Sigmoid colon (tissue), 7 donors: Measurements from ENCODE around the gene BTBD6. TPM values are rescaled to one million over a fixed set of nuclear protein-coding genes. Genes with fewer than 3 reads are reported as not detected.

Source experiments
- DNase-seq: peaks from one replicate; pipeline ENCODE4 v3.0.0-alpha.2; 2019
- H3K27ac ChIP-seq, 4 donors: fragments of 200-600 bp; sonication (generic); one replicate each; pipeline ENCODE4 v1.5.1; 2016 to 2019; ENCODE audit warnings: mild to moderate bottlenecking in 1 of 4
- H3K27me3 ChIP-seq, 3 donors: fragments of 200-600 bp; sonication (generic); one replicate each; pipeline ENCODE4 v1.5.1; 2019; ENCODE audit warnings: mild to moderate bottlenecking in 1 of 3
- H3K36me3 ChIP-seq, 4 donors: fragments of 200-600 bp; sonication (generic); one replicate each; pipeline ENCODE4 v1.5.1; 2016 to 2019
- H3K4me1 ChIP-seq, 4 donors: fragments of 200-600 bp; sonication (generic); one replicate each; pipeline ENCODE4 v1.5.1; 2017 to 2019
- H3K4me3 ChIP-seq, 4 donors: fragments of 200-600 bp; sonication (generic); one replicate each; pipeline ENCODE4 v1.5.1; 2017 to 2019; ENCODE audit warnings: mild to moderate bottlenecking in 2 of 4, moderate library complexity in 1 of 4
- H3K9me3 ChIP-seq, 4 donors: fragments of 200-600 bp in 3 of 4; sonication (generic) in 3 of 4; one replicate each; pipeline versions ENCODE4 v1.5.1 to v1.6.1; 2013 to 2019
- CTCF ChIP-seq, 4 experiments: fragments of 450-650 bp in 3 of 4; fragments of 200-600 bp in 1 of 4; IDR thresholded peaks; one replicate each; pipeline ENCODE4 v1.5.1; 2016 to 2019; ENCODE audit warnings: antibody characterized with exemption in 4 of 4, mild to moderate bottlenecking in 3 of 4, moderate library complexity in 2 of 4
- EP300 ChIP-seq, 4 donors: sonication (generic); formaldehyde crosslinking; IDR thresholded peaks; one replicate each; pipeline ENCODE4 v1.6.1; 2017; ENCODE audit warnings: antibody characterized with exemption in 4 of 4
- POLR2A ChIP-seq, 2 donors: fragments of 450-650 bp; IDR thresholded peaks; one replicate each; pipeline ENCODE4 v1.6.1; 2016; ENCODE audit warnings: antibody characterized with exemption in 2 of 2, mild to moderate bottlenecking in 2 of 2, moderate library complexity in 2 of 2
- POLR2AphosphoS5 ChIP-seq, 4 donors: sonication (generic); formaldehyde crosslinking; IDR thresholded peaks; one replicate each; pipeline ENCODE4 v1.6.1; 2017; ENCODE audit warnings: antibody characterized with exemption in 4 of 4
- WGBS, 2 donors: extraction: QIAGEN DNeasy Blood & Tissue Kit; methylation state at CpG; one replicate each; pipeline ENCODE4 v1.1.7; 2013; 5-methylcytosine and 5-hydroxymethylcytosine counted together
- intact Hi-C: fragments of 100-400 bp; cut with DNase I; formaldehyde crosslinking; loops from one replicate; pipeline ENCODE4 v1.15.1; 2023
- polyA plus RNA-seq, 3 donors: library from polyadenylated mRNA; stranded (reverse); fragments of 200-250 nt; gene quantifications; one replicate each; pipeline ENCODE4 v1.2.3, GENCODE V29; 2013
- total RNA-seq, 4 donors: library from RNA; depleted of rRNA; stranded (reverse); fragments of >200 nt; gene quantifications; one replicate each; pipeline ENCODE4 v1.1.0, GENCODE V29; 2016
- donor health status: healthy with polysubstance abuse.
- donor health status: Bipolar disorder and iron deficiency.
- donor health status: healthy.

The BTBD6 gene
- total and polyA plus RNA-seq, 7 donors: 31.3 to 63.7 (median 42.5) TPM

DNA sequence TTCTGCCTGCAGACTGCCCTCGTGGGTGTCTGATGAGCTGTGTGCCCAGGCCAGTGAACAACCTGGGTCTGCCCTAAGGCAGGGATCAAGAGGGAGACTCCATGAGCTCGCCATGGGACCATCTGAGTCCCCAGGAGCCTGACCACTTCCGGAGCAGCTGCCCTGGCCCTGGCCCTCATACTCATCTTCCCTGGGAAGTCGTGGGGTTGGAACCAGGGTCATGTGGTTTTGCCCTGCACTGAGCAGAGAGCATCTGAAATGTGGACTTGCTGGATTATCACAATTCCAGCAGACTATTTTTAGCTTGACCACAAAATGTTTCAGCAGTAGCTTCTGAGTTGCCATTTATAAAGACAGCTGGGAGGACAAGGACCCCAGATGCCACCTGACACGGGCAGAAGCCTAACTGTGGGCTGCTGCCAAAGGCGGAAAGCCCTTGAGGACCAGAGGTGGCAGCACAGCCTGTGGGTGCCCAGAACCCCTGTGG lies 6.7 kb downstream of the BTBD6 start:
- H3K27ac ChIP-seq: no peak overlapping the region
- no peak for DNase-seq
- WGBS, 2 donors: 65 to 84% methylated on average over 6 of the region's 6 CpGs
- H3K9me3 ChIP-seq: no peaks in the 10 kb centered on the region
- TF ChIP-seq EP300 (IDR thresholded peaks at IDR 0.05) (no peak), POLR2AphosphoS5 (IDR thresholded peaks at IDR 0.05) (no peak), POLR2A (IDR thresholded peaks at IDR 0.05) (no peak), CTCF (IDR thresholded peaks at IDR 0.05) (no peak)
- H3K27me3 ChIP-seq: no peaks in the 10 kb centered on the region
- H3K4me1 ChIP-seq: peaks cover 0 to 7% (median 1%) of the 10 kb centered on the region in 4 donors
- peaks cover 0 to 47% (median 12%) of the 10 kb centered on the region in 4 donors for H3K36me3 ChIP-seq
- intact Hi-C loops: no loop called here
- no peak overlapping the region for H3K4me3 ChIP-seq

- H3K4me3 ChIP-seq: no peak overlapping the region
- H3K27me3 ChIP-seq: no peaks in the 10 kb centered on the region
- no peak for TF ChIP-seq POLR2A (IDR thresholded peaks at IDR 0.05)
- TF ChIP-seq CTCF (IDR thresholded peaks at IDR 0.05): no peak
- no peak for TF ChIP-seq EP300 (IDR thresholded peaks at IDR 0.05)
- TF ChIP-seq POLR2AphosphoS5 (IDR thresholded peaks at IDR 0.05): no peak
- no peaks in the 10 kb centered on the region for H3K4me1 ChIP-seq
- no peak overlapping the region for H3K27ac ChIP-seq
- no peak for DNase-seq
- 95 to 97% methylated on average over 19 of the region's 19 CpGs for WGBS, 2 donors
- intact Hi-C loops: no loop called here
- no peaks in the 10 kb centered on the region for H3K9me3 ChIP-seq
- H3K36me3 ChIP-seq: peaks cover 0 to 47% (median 8%) of the 10 kb centered on the region in 4 donors
These were observed 8.1 kb downstream of the BTBD6 start for GRCh38 chr14:105256292-105256960.

DNA sequence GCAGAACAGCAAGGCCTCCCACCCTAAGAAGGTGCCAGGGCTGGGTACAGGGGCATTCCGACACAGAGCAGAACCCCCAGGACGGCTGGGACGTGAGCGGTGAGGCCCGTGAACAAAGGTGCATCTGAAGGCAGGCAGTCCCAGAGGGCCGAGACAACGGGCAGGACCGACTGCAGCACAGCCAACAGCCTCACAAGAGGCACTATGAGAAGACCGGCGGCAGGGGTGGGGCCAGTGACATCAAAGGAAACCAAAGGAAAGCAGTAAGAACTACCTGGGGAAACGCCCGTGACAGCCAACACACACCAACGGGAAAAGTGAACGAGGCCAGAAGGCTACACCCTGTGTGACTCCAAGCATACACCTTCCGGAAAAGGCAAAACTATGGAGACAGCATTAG lies 9.1 kb downstream of the BTBD6 start:
- H3K27me3 ChIP-seq: no peaks in the 10 kb centered on the region
- H3K27ac ChIP-seq: no peak overlapping the region
- no peak for DNase-seq
- TF ChIP-seq EP300 (IDR thresholded peaks at IDR 0.05): no peak
- no peak for TF ChIP-seq CTCF (IDR thresholded peaks at IDR 0.05)
- TF ChIP-seq POLR2A (IDR thresholded peaks at IDR 0.05): no peak
- TF ChIP-seq POLR2AphosphoS5 (IDR thresholded peaks at IDR 0.05): no peak
- H3K4me3 ChIP-seq: no peak overlapping the region
- no peaks in the 10 kb centered on the region for H3K9me3 ChIP-seq
- intact Hi-C loops: no loop called here
- WGBS, 2 donors: 18 to 66% methylated on average over 15 of the region's 15 CpGs
- peaks cover 0 to 44% (median 7%) of the 10 kb centered on the region in 4 donors for H3K36me3 ChIP-seq
- no peaks in the 10 kb centered on the region for H3K4me1 ChIP-seq

DNA sequence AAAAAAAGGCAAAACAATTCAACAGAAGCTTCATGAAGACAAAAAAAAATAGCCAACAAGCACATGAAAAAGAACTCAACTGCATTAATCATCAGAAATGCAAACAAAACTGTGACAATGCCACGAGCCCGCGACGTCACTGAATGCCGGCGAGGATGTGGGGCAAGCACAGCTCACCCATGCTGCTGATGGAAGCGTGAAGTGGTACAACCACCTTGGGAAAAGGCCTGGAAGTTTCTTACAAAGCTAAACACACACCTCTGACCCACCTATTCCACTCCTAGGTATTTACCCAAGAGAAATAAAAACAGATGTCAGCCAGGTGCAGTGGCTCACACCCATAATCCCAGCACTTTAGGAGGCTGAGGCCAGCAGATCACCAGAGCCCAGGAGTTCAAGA lies 10.5 kb downstream of the BTBD6 start:
- no peak for DNase-seq
- Histone ChIP-seq H3K4me3 (no peak overlapping the region), H3K27ac (no peak overlapping the region), H3K36me3 (peaks cover 0 to 41% (median 4%) of the 10 kb centered on the region in 4 donors), H3K4me1 (no peaks in the 10 kb centered on the region), H3K9me3 (no peaks in the 10 kb centered on the region), H3K27me3 (no peaks in the 10 kb centered on the region)
- no peak for TF ChIP-seq CTCF (IDR thresholded peaks at IDR 0.05)
- TF ChIP-seq POLR2AphosphoS5 (IDR thresholded peaks at IDR 0.05): no peak
- TF ChIP-seq EP300 (IDR thresholded peaks at IDR 0.05): no peak
- TF ChIP-seq POLR2A (IDR thresholded peaks at IDR 0.05): no peak
- intact Hi-C loops: no loop called here
- whole genome bisulfite sequencing, 2 donors: 33 to 78% methylated on average over 7 of the region's 7 CpGs
